HCT116 (cell line): Measurements from ENCODE around the gene ACOT11. TPM values are rescaled to one million over a fixed set of nuclear protein-coding genes. Genes with fewer than 3 reads are reported as not detected.

Experiments
- ATAC-seq: fragments of 200-7000 bp; cut with Tn5 transposase; 2 replicates; pipeline ENCODE4 v1.9.1; 2020; ENCODE audit warnings: mild to moderate bottlenecking, moderate library complexity
- BruUV-seq: library from RNA; stranded (reverse); fragments of 400-500 nt; replicated peaks from 2 replicates; lab custom pipeline; 2021; lab: Mats Ljungman, UMichigan
- CTCF ChIA-PET: fragments of 300-600 bp; sonication (Branson Sonifier 250); formaldehyde crosslinking; loops from one replicate; lab custom pipeline; 2021; ENCODE audit warnings: antibody characterized with exemption; lab: Charles Lee
- POLR2A ChIA-PET: fragments of 300-600, 350-600 bp; sonication (Branson Sonifier 250); formaldehyde crosslinking; loops from one replicate; lab custom pipeline; 2021; ENCODE audit warnings: antibody characterized with exemption; lab: Charles Lee
- RAD21 ChIA-PET, 2 experiments: fragments of 300-600 bp; sonication (Branson Sonifier 250); formaldehyde crosslinking; loops; one replicate each; lab custom pipeline; 2023; ENCODE audit warnings: low total read pairs in 2 of 2; ENCODE audit not compliant: uncharacterized antibody in 2 of 2, unreplicated experiment in 2 of 2, low non-redundant PET in 1 of 2; lab: Charles Lee
- DNase-seq: peaks from one replicate; pipeline ENCODE4 v3.0.0-alpha.2; 2010; ENCODE audit warnings: low read depth, low spot score
- H2AFZ ChIP-seq: fragments of 200-600 bp; shearing (Covaris generic), sonication (generic); 2 replicates; pipeline ENCODE4 v1.6.1; 2017; ENCODE audit warnings: low read depth, mixed run types, mixed read lengths, antibody characterized with exemption, low read length; ENCODE audit not compliant: poor library complexity, severe bottlenecking
- H3K27ac ChIP-seq: 2 replicates; pipeline ENCODE4 v1.5.1; 2012; ENCODE audit warnings: low read depth, low read length
- H3K27me3 ChIP-seq: fragments of 200-600 bp; sonication (generic); 2 replicates; pipeline ENCODE4 v1.6.1; 2016; ENCODE audit warnings: mixed run types, low read length, mixed read lengths; ENCODE audit not compliant: insufficient read depth
- H3K36me3 ChIP-seq, 2 experiments: fragments of 200-500 bp in 1 of 2; fragments of 200-600 bp in 1 of 2; sonication (Bioruptor generic) in 1 of 2; sonication (generic) in 1 of 2; 2 replicates each; pipeline versions ENCODE4 v1.5.1 to v1.6.1; 2014 to 2016; ENCODE audit warnings: low read length in 2 of 2, inconsistent platforms in 1 of 2, mixed read lengths in 1 of 2, mixed run types in 1 of 2; ENCODE audit not compliant: insufficient read depth in 2 of 2, control insufficient read depth in 1 of 2
- H3K4me1 ChIP-seq, 2 experiments: fragments of 200-600 bp in 1 of 2; sonication (generic) in 1 of 2; 2 replicates each; pipeline versions ENCODE4 v1.5.1 to v1.6.1; 2012 to 2017; ENCODE audit warnings: low read length in 2 of 2, inconsistent platforms in 1 of 2, mild to moderate bottlenecking in 1 of 2, mixed read lengths in 1 of 2, mixed run types in 1 of 2, moderate library complexity in 1 of 2; ENCODE audit not compliant: insufficient read depth in 2 of 2, control insufficient read depth in 1 of 2
- H3K4me2 ChIP-seq: fragments of 200-600 bp; sonication (generic); 2 replicates; pipeline ENCODE4 v1.6.1; 2017; ENCODE audit warnings: mixed run types, low read length, mixed read lengths
- H3K4me3 ChIP-seq, 2 experiments: fragments of 200-600 bp in 1 of 2; sonication (generic) in 1 of 2; replicated peaks in 1 of 2; 2 replicates each; pipeline ENCODE4 v1.5.1; 2011 to 2016; ENCODE audit warnings: low read length in 2 of 2, control low read depth in 1 of 2, low read depth in 1 of 2, mild to moderate bottlenecking in 1 of 2, mixed read lengths in 1 of 2, mixed run types in 1 of 2
- H3K79me2 ChIP-seq: fragments of 200-600 bp; sonication (generic); 2 replicates; pipeline ENCODE4 v1.6.1; 2017; ENCODE audit warnings: mild to moderate bottlenecking, mixed run types, low read length, moderate library complexity, mixed read lengths; ENCODE audit not compliant: insufficient read depth
- H3K9ac ChIP-seq: fragments of 200-600 bp; sonication (generic); 2 replicates; pipeline ENCODE4 v1.6.1; 2016; ENCODE audit warnings: low read length, mixed read lengths
- H3K9me2 ChIP-seq: fragments of 200-600 bp; sonication (generic), shearing (Covaris generic); 2 replicates; pipeline ENCODE4 v1.6.1; 2017; ENCODE audit warnings: mixed run types, mild to moderate bottlenecking, moderate library complexity; ENCODE audit not compliant: insufficient read depth
- H3K9me3 ChIP-seq, 2 experiments: fragments of 200-500 bp in 1 of 2; fragments of 200-600 bp in 1 of 2; sonication (Bioruptor generic) in 1 of 2; sonication (generic) in 1 of 2; 2 replicates each; pipeline ENCODE4 v1.6.1; 2014 to 2017; ENCODE audit warnings: low read length in 2 of 2, mixed read lengths in 2 of 2, inconsistent platforms in 1 of 2, low read depth in 1 of 2, mild to moderate bottlenecking in 1 of 2, mixed run types in 1 of 2, moderate library complexity in 1 of 2; ENCODE audit not compliant: control insufficient read depth in 1 of 2, insufficient read depth in 1 of 2
- H4K20me1 ChIP-seq: fragments of 200-600 bp; sonication (generic), shearing (Covaris generic); 2 replicates; pipeline ENCODE4 v1.6.1; 2017; ENCODE audit warnings: mixed run types, mild to moderate bottlenecking, moderate library complexity; ENCODE audit not compliant: insufficient read depth
- ATF3 ChIP-seq: IDR thresholded peaks from 2 replicates; pipeline ENCODE4 v1.6.1; 2012
- CEBPB ChIP-seq: IDR thresholded peaks from 2 replicates; pipeline ENCODE4 v1.6.1; 2012; ENCODE audit warnings: low read depth
- EZH2phosphoT487 ChIP-seq: fragments of 200-600 bp; IDR thresholded peaks from 2 replicates; pipeline ENCODE4 v1.6.1; 2018; ENCODE audit warnings: antibody characterized with exemption, borderline replicate concordance
- FOSL1 ChIP-seq: IDR thresholded peaks from 2 replicates; pipeline ENCODE4 v1.6.1; 2012; ENCODE audit warnings: low read depth
- POLR2A ChIP-seq: IDR thresholded peaks from 2 replicates; pipeline ENCODE4 v1.7.0; 2011; ENCODE audit warnings: borderline replicate concordance; ENCODE audit not compliant: insufficient read depth, insufficient read length; ENCODE audit errors: extremely low read depth
- POLR2AphosphoS5 ChIP-seq: IDR thresholded peaks from 2 replicates; pipeline ENCODE4 v1.6.1; 2011; ENCODE audit warnings: mild to moderate bottlenecking, low read depth, low read length, moderate library complexity
- RAD21 ChIP-seq: IDR thresholded peaks from 2 replicates; pipeline ENCODE4 v1.6.1; 2012; ENCODE audit warnings: low read depth, mild to moderate bottlenecking
- SIN3A ChIP-seq: IDR thresholded peaks from 2 replicates; pipeline ENCODE4 v1.6.1; 2012; ENCODE audit warnings: low read depth
- SP1 ChIP-seq: IDR thresholded peaks from 2 replicates; pipeline ENCODE4 v1.6.1; 2012; ENCODE audit warnings: low read depth
- SRF ChIP-seq: IDR thresholded peaks from 2 replicates; pipeline ENCODE4 v1.6.1; 2012; ENCODE audit warnings: low read depth
- TCF7L2 ChIP-seq: IDR thresholded peaks from 2 replicates; pipeline ENCODE4 v1.7.0; 2011; ENCODE audit warnings: borderline replicate concordance, inconsistent platforms; ENCODE audit not compliant: insufficient read depth, insufficient read length; ENCODE audit errors: extremely low read depth
- YY1 ChIP-seq: IDR thresholded peaks from 2 replicates; pipeline ENCODE4 v1.6.1; 2011; ENCODE audit warnings: low read length, low read depth, moderate library complexity, mild to moderate bottlenecking; ENCODE audit not compliant: insufficient replicate concordance; ENCODE audit errors: extremely low read depth
- ZNF274 ChIP-seq: fragments of 200-500 bp; sonication (Bioruptor generic); IDR thresholded peaks from 2 replicates; pipeline ENCODE4 v1.6.1; 2014; ENCODE audit warnings: mild to moderate bottlenecking, low read depth, low read length, inconsistent platforms
- intact Hi-C: fragments of 100-400 bp; cut with micrococcal nuclease; formaldehyde crosslinking; loops from 2 replicates; pipeline ENCODE4 v1.10.0; 2022
- total RNA-seq: library from RNA; stranded (reverse); gene quantifications from one replicate; pipeline ENCODE4 v1.2.1, GENCODE V29; 2021; ENCODE audit not compliant: unreplicated experiment
- TF ChIP-seq, protein P1 (sequence below): IDR thresholded peaks from 2 replicates; pipeline ENCODE4 v1.6.1; 2011; ENCODE audit warnings: mild to moderate bottlenecking, low read length, moderate library complexity; ENCODE audit not compliant: insufficient replicate concordance; ENCODE audit errors: extremely low read depth
- TF ChIP-seq, protein P2 (sequence below): IDR thresholded peaks from 2 replicates; pipeline ENCODE4 v1.6.1; 2012

Gene ACOT11
- total RNA-seq, 1 experiment from 2014 or later: 31.1 TPM

GRCh38 chr1:54594463-54594862 is 46.4 kb downstream of the ACOT11 start:
- ChIA-PET CTCF (no interaction called here), POLR2A (no interaction called here), RAD21 (no interaction called here)
- Histone ChIP-seq H3K4me3 (no peak overlapping the region), H2AFZ (no peak overlapping the region), H3K9me2 (no peaks in the 10 kb centered on the region), H4K20me1 (no peaks in the 10 kb centered on the region), H3K36me3 (peaks cover 8 to 10% of the 10 kb centered on the region in 2 experiments; a peak in 3 of 4 replicates), H3K9ac (no peak overlapping the region), H3K27me3 (no peaks in the 10 kb centered on the region), H3K27ac (no peak overlapping the region), H3K9me3 (no peaks in the 10 kb centered on the region), H3K4me1 (no peaks in the 10 kb centered on the region; a peak in 1 of 4 replicates), H3K79me2 (no peaks in the 10 kb centered on the region), H3K4me2 (no peak overlapping the region)
- intact Hi-C loops: no loop called here
- no peak for DNase-seq
- no peak for ATAC-seq
- TF ChIP-seq SRF: no peak
- no peak for TF ChIP-seq ATF3
- TF ChIP-seq, protein P1, sequence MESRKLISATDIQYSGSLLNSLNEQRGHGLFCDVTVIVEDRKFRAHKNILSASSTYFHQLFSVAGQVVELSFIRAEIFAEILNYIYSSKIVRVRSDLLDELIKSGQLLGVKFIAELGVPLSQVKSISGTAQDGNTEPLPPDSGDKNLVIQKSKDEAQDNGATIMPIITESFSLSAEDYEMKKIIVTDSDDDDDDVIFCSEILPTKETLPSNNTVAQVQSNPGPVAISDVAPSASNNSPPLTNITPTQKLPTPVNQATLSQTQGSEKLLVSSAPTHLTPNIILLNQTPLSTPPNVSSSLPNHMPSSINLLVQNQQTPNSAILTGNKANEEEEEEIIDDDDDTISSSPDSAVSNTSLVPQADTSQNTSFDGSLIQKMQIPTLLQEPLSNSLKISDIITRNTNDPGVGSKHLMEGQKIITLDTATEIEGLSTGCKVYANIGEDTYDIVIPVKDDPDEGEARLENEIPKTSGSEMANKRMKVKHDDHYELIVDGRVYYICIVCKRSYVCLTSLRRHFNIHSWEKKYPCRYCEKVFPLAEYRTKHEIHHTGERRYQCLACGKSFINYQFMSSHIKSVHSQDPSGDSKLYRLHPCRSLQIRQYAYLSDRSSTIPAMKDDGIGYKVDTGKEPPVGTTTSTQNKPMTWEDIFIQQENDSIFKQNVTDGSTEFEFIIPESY: no peak
- TF ChIP-seq ZNF274: no peak
- no peak for TF ChIP-seq YY1
- no peak for TF ChIP-seq SIN3A
- no peak for TF ChIP-seq CEBPB
- no peak for TF ChIP-seq EZH2phosphoT487
- TF ChIP-seq, protein P2, sequence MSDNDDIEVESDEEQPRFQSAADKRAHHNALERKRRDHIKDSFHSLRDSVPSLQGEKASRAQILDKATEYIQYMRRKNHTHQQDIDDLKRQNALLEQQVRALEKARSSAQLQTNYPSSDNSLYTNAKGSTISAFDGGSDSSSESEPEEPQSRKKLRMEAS: no peak
- no peak for TF ChIP-seq TCF7L2
- TF ChIP-seq POLR2A: no peak
- TF ChIP-seq POLR2AphosphoS5: no peak
- no peak for TF ChIP-seq RAD21
- no peak for TF ChIP-seq FOSL1
- no peak for TF ChIP-seq SP1
- BruUV-seq: no TSS peak
